Activated T-cell treated with anti-CD3 and anti-CD28 coated beads, Interleukin-2, amount 50 U/mL, for 4 hours (primary cell): ENCODE results near the gene ADI1. TPM values are rescaled to one million over a fixed set of nuclear protein-coding genes. Genes with fewer than 3 reads are reported as not detected.

ENCODE experiments used
- ATAC-seq, 2 donors: fragments of 200-7000 bp; cut with Tn5 transposase; one replicate each; pipeline ENCODE4 v1.10.0; 2021
- DNase-seq: peaks from one replicate; pipeline ENCODE4 v3.0.0-alpha.2; 2020
- H3K27me3 Mint-ChIP-seq: one replicate; pipeline ENCODE4 v1.8.0; 2021; ENCODE audit warnings: low read depth, mixed read lengths
- H3K36me3 Mint-ChIP-seq: one replicate; pipeline ENCODE4 v1.8.0; 2022; ENCODE audit warnings: mixed read lengths; ENCODE audit not compliant: insufficient read depth
- H3K4me1 Mint-ChIP-seq: one replicate; pipeline ENCODE4 v1.8.0; 2021; ENCODE audit warnings: low read depth, mixed read lengths
- H3K4me3 Mint-ChIP-seq: one replicate; pipeline ENCODE4 v1.8.0; 2021; ENCODE audit warnings: mild to moderate bottlenecking, moderate library complexity, mixed read lengths
- H3K9me3 Mint-ChIP-seq: one replicate; pipeline ENCODE4 v1.8.0; 2021; ENCODE audit warnings: mixed read lengths
- total RNA-seq, 3 donors: library from RNA; stranded (reverse); gene quantifications; one replicate each; pipeline ENCODE4 v1.2.1, GENCODE V29; 2021

The ADI1 gene
- total RNA-seq, 3 donors from 2014 or later, result 25.6 to 28.4 (median 25.7) TPM

GRCh38 chr2:3483986-3484960 is 35.1 kb downstream of the ADI1 start:
- Mint-ChIP-seq H3K27me3 (no peaks in the 10 kb centered on the region), H3K36me3 (peaks cover 23% of the 10 kb centered on the region), H3K4me3 (no peak overlapping the region), H3K9me3 (no peaks in the 10 kb centered on the region), H3K4me1 (no peaks in the 10 kb centered on the region)
- ATAC-seq (no peak), DNase-seq (no peak)

- H3K27me3 Mint-ChIP-seq, result no peaks in the 10 kb centered on the region
- no peaks in the 10 kb centered on the region for H3K4me1 Mint-ChIP-seq
- peaks cover 25% of the 10 kb centered on the region for H3K36me3 Mint-ChIP-seq
- ATAC-seq (peak; percentile 21 to 71), DNase-seq (no peak)
- no peak overlapping the region for H3K4me3 Mint-ChIP-seq
- no peaks in the 10 kb centered on the region for H3K9me3 Mint-ChIP-seq
These were observed 35.9 kb downstream of the ADI1 start for GRCh38 chr2:3483227-3483985.

GRCh38 chr2:3482363-3482821 is 36.9 kb downstream of the ADI1 start:
- Mint-ChIP-seq H3K4me1 (no peaks in the 10 kb centered on the region), H3K9me3 (no peaks in the 10 kb centered on the region), H3K27me3 (no peaks in the 10 kb centered on the region), H3K36me3 (peaks cover 28% of the 10 kb centered on the region), H3K4me3 (no peak overlapping the region)
- no peak for DNase-seq
- no peak for ATAC-seq

GRCh38 chr2:3481736-3482362 is 37.5 kb downstream of the ADI1 start:
- Mint-ChIP-seq H3K36me3 (peaks cover 28% of the 10 kb centered on the region), H3K4me1 (no peaks in the 10 kb centered on the region), H3K27me3 (no peaks in the 10 kb centered on the region), H3K9me3 (no peaks in the 10 kb centered on the region), H3K4me3 (no peak overlapping the region)
- DNase-seq (no peak), ATAC-seq (no peak)

- DNase-seq (no peak), ATAC-seq (no peak)
- Mint-ChIP-seq H3K4me1 (no peaks in the 10 kb centered on the region), H3K9me3 (no peaks in the 10 kb centered on the region), H3K36me3 (peaks cover 28% of the 10 kb centered on the region), H3K4me3 (no peak overlapping the region), H3K27me3 (no peaks in the 10 kb centered on the region)
These were observed 38.3 kb downstream of the ADI1 start for GRCh38 chr2:3481011-3481400.

GRCh38 chr2:3480352-3481010 is 38.9 kb downstream of the ADI1 start:
- no peaks in the 10 kb centered on the region for H3K27me3 Mint-ChIP-seq
- peaks cover 25% of the 10 kb centered on the region for H3K36me3 Mint-ChIP-seq
- H3K9me3 Mint-ChIP-seq, result no peaks in the 10 kb centered on the region
- DNase-seq (no peak), ATAC-seq (no peak)
- no peaks in the 10 kb centered on the region for H3K4me1 Mint-ChIP-seq
- H3K4me3 Mint-ChIP-seq, result no peak overlapping the region

- no peaks in the 10 kb centered on the region for H3K9me3 Mint-ChIP-seq
- ATAC-seq (no peak), DNase-seq (no peak)
These were observed 39.7 kb downstream of the ADI1 start for GRCh38 chr2:3479430-3480320.

GRCh38 chr2:3478846-3479385 is 40.4 kb downstream of the ADI1 start:
- no peaks in the 10 kb centered on the region for H3K27me3 Mint-ChIP-seq
- DNase-seq (no peak), ATAC-seq (no peak)
- no peaks in the 10 kb centered on the region for H3K4me1 Mint-ChIP-seq
- H3K36me3 Mint-ChIP-seq, result peaks cover 23% of the 10 kb centered on the region
- no peak overlapping the region for H3K4me3 Mint-ChIP-seq
- H3K9me3 Mint-ChIP-seq, result no peaks in the 10 kb centered on the region

More at GRCh38 chr2:3479430-3480320, 39.7 kb downstream of the ADI1 start:
- H3K36me3 Mint-ChIP-seq, result peaks cover 23% of the 10 kb centered on the region
- no peaks in the 10 kb centered on the region for H3K4me1 Mint-ChIP-seq
- H3K4me3 Mint-ChIP-seq, result no peak overlapping the region
- H3K27me3 Mint-ChIP-seq, result no peaks in the 10 kb centered on the region

GRCh38 chr2:3476985-3477327 is 42.4 kb downstream of the ADI1 start:
- no peaks in the 10 kb centered on the region for H3K27me3 Mint-ChIP-seq
- no peak for ATAC-seq
- H3K9me3 Mint-ChIP-seq, result no peaks in the 10 kb centered on the region
- H3K4me1 Mint-ChIP-seq, result no peaks in the 10 kb centered on the region
- H3K4me3 Mint-ChIP-seq, result no peak overlapping the region
- H3K36me3 Mint-ChIP-seq, result peaks cover 36% of the 10 kb centered on the region
- no peak for DNase-seq

GRCh38 chr2:3476321-3476984 is 42.9 kb downstream of the ADI1 start:
- Mint-ChIP-seq H3K36me3 (peaks cover 38% of the 10 kb centered on the region), H3K27me3 (no peaks in the 10 kb centered on the region), H3K4me3 (no peak overlapping the region), H3K9me3 (no peaks in the 10 kb centered on the region), H3K4me1 (no peaks in the 10 kb centered on the region)
- no peak for ATAC-seq
- no peak for DNase-seq

GRCh38 chr2:3475771-3476170 is 43.6 kb downstream of the ADI1 start:
- Mint-ChIP-seq H3K36me3 (peaks cover 42% of the 10 kb centered on the region), H3K27me3 (no peaks in the 10 kb centered on the region), H3K9me3 (no peaks in the 10 kb centered on the region), H3K4me1 (no peaks in the 10 kb centered on the region), H3K4me3 (no peak overlapping the region)
- DNase-seq (no peak), ATAC-seq (no peak)

GRCh38 chr2:3472966-3473365 is 46.4 kb downstream of the ADI1 start:
- no peaks in the 10 kb centered on the region for H3K9me3 Mint-ChIP-seq
- H3K4me1 Mint-ChIP-seq, result no peaks in the 10 kb centered on the region
- no peak overlapping the region for H3K4me3 Mint-ChIP-seq
- ATAC-seq (no peak), DNase-seq (no peak)
- H3K27me3 Mint-ChIP-seq, result no peaks in the 10 kb centered on the region
- peaks cover 42% of the 10 kb centered on the region for H3K36me3 Mint-ChIP-seq

GRCh38 chr2:3472296-3472695 is 47.0 kb downstream of the ADI1 start:
- no peak for ATAC-seq

More at GRCh38 chr2:3472296-3472695, 47.0 kb downstream of the ADI1 start:
- Mint-ChIP-seq H3K9me3 (no peaks in the 10 kb centered on the region), H3K4me1 (no peaks in the 10 kb centered on the region), H3K36me3 (peaks cover 44% of the 10 kb centered on the region), H3K27me3 (no peaks in the 10 kb centered on the region), H3K4me3 (no peak overlapping the region)
- no peak for DNase-seq
